IMR-90 (cell line): ENCODE results near the gene PTPRN2. TPM values are rescaled to one million over a fixed set of nuclear protein-coding genes. Genes with fewer than 3 reads are reported as not detected.

Experiments used
- ATAC-seq: fragments of 200-7000 bp; cut with Tn5 transposase; 2 replicates; pipeline ENCODE4 v1.9.1; 2020; ENCODE audit warnings: low read depth, mild to moderate bottlenecking, moderate library complexity
- BruUV-seq: library from RNA; stranded (reverse); fragments of 400-500 nt; replicated peaks from 2 replicates; lab custom pipeline; 2021; lab: Mats Ljungman, UMichigan
- CTCF ChIA-PET: fragments of 300-600 bp; formaldehyde crosslinking; extraction: SDS; loops from one replicate; lab custom pipeline; 2021; ENCODE audit warnings: antibody characterized with exemption; lab: Yijun Ruan, JAX
- POLR2A ChIA-PET: fragments of 300-600 bp; sonication (Branson Sonifier 250); formaldehyde crosslinking; loops from one replicate; lab custom pipeline; 2022; ENCODE audit warnings: antibody characterized with exemption; ENCODE audit not compliant: unreplicated experiment; lab: Charles Lee
- DNase-seq: peaks from one replicate; pipeline ENCODE4 v3.0.0; 2013
- H2AFZ ChIP-seq: replicated peaks from 2 replicates; pipeline ENCODE3; 2013; ENCODE audit warnings: low read length, mild to moderate bottlenecking; ENCODE audit not compliant: poor library complexity
- H2AK5ac ChIP-seq: 2 replicates; pipeline ENCODE4 v1.6.1; 2013; ENCODE audit warnings: low read depth, low read length, inconsistent platforms
- H2AK9ac ChIP-seq: replicated peaks from 2 replicates; pipeline ENCODE3; 2013; ENCODE audit warnings: mild to moderate bottlenecking, low read depth, low read length, moderate library complexity; ENCODE audit not compliant: poor library complexity
- H2BK120ac ChIP-seq: 2 replicates; pipeline ENCODE4 v1.6.1; 2013; ENCODE audit warnings: low read depth, low read length, inconsistent platforms
- H2BK15ac ChIP-seq: 3 replicates; pipeline ENCODE4 v1.6.1; 2013; ENCODE audit warnings: low read depth, low read length, inconsistent platforms
- H2BK20ac ChIP-seq: 2 replicates; pipeline ENCODE4 v1.6.1; 2013; ENCODE audit warnings: low read depth, mild to moderate bottlenecking, inconsistent platforms, low read length, moderate library complexity
- H2BK5ac ChIP-seq: 2 replicates; pipeline ENCODE4 v1.6.1; 2013; ENCODE audit warnings: mild to moderate bottlenecking, low read depth, low read length, inconsistent platforms; ENCODE audit not compliant: poor library complexity, severe bottlenecking
- H3K14ac ChIP-seq: replicated peaks from 2 replicates; pipeline ENCODE4 v1.6.1; 2013; ENCODE audit warnings: low read depth, low read length, inconsistent platforms
- H3K18ac ChIP-seq: 2 replicates; pipeline ENCODE4 v1.6.1; 2013; ENCODE audit warnings: low read depth, low read length, control low read depth
- H3K23ac ChIP-seq: 2 replicates; pipeline ENCODE4 v1.6.1; 2013; ENCODE audit warnings: low read depth, low read length, inconsistent platforms
- H3K27ac ChIP-seq: 2 replicates; pipeline ENCODE4 v1.5.1; 2013; ENCODE audit warnings: mild to moderate bottlenecking, control low read depth, low read length; ENCODE audit not compliant: insufficient read depth
- H3K27me3 ChIP-seq: 2 replicates; pipeline ENCODE4 v1.6.1; 2013; ENCODE audit warnings: low read length; ENCODE audit not compliant: control insufficient read depth, insufficient read depth
- H3K36me3 ChIP-seq: 2 replicates; pipeline ENCODE4 v1.6.1; 2013; ENCODE audit warnings: low read length, mixed read lengths; ENCODE audit not compliant: control insufficient read depth, insufficient read depth
- H3K4ac ChIP-seq: 2 replicates; pipeline ENCODE4 v1.6.1; 2013; ENCODE audit warnings: low read depth, low read length, inconsistent platforms
- H3K4me1 ChIP-seq: 2 replicates; pipeline ENCODE4 v1.6.1; 2013; ENCODE audit warnings: low read length, mixed read lengths; ENCODE audit not compliant: control insufficient read depth, insufficient read depth
- H3K4me2 ChIP-seq: 2 replicates; pipeline ENCODE4 v1.6.1; 2013; ENCODE audit warnings: low read depth, mild to moderate bottlenecking, control low read depth, low read length, moderate library complexity
- H3K4me3 ChIP-seq: 2 replicates; pipeline ENCODE4 v1.5.1; 2013; ENCODE audit warnings: low read depth, mild to moderate bottlenecking, control low read depth, low read length, moderate library complexity; ENCODE audit not compliant: insufficient read depth
- H3K56ac ChIP-seq: 2 replicates; pipeline ENCODE4 v1.6.1; 2013; ENCODE audit warnings: low read length, inconsistent platforms; ENCODE audit not compliant: insufficient read depth; ENCODE audit errors: extremely low read depth
- H3K79me1 ChIP-seq, 2 experiments: 2 replicates each; pipeline ENCODE4 v1.6.1; 2013; ENCODE audit warnings: low read length in 2 of 2, inconsistent platforms in 1 of 2, low read depth in 1 of 2
- H3K9ac ChIP-seq: 2 replicates; pipeline ENCODE4 v1.6.1; 2013; ENCODE audit warnings: low read depth, low read length, control low read depth
- H3K9me1 ChIP-seq: 2 replicates; pipeline ENCODE4 v1.6.1; 2013; ENCODE audit warnings: low read length, inconsistent platforms; ENCODE audit not compliant: insufficient read depth
- H3K9me3 ChIP-seq: 2 replicates; pipeline ENCODE4 v1.6.1; 2013; ENCODE audit warnings: low read length; ENCODE audit not compliant: control insufficient read depth, insufficient read depth
- H4K20me1 ChIP-seq: 2 replicates; pipeline ENCODE4 v1.6.1; 2013; ENCODE audit warnings: low read length, inconsistent platforms; ENCODE audit not compliant: insufficient read depth
- H4K5ac ChIP-seq: 2 replicates; pipeline ENCODE4 v1.6.1; 2013; ENCODE audit warnings: mild to moderate bottlenecking, low read depth, low read length, control low read depth
- H4K8ac ChIP-seq, 2 experiments: 2 replicates each; pipeline ENCODE4 v1.6.1; 2013; ENCODE audit warnings: low read depth in 2 of 2, low read length in 2 of 2, control low read depth in 1 of 2, inconsistent platforms in 1 of 2
- H4K91ac ChIP-seq: 2 replicates; pipeline ENCODE4 v1.6.1; 2013; ENCODE audit warnings: low read depth, low read length, inconsistent platforms; ENCODE audit not compliant: insufficient read depth
- ELK1 ChIP-seq: fragments of 150-350 bp; IDR thresholded peaks from 2 replicates; pipeline ENCODE4 v1.6.1; 2016; ENCODE audit warnings: low read depth, mild to moderate bottlenecking, low read length, moderate library complexity, borderline replicate concordance
- MXI1 ChIP-seq: IDR thresholded peaks from 2 replicates; pipeline ENCODE4 v1.6.1; 2012; ENCODE audit warnings: low read depth, mild to moderate bottlenecking, low read length, moderate library complexity, borderline replicate concordance
- NFE2L2 ChIP-seq: fragments of 150-350 bp; IDR thresholded peaks from 2 replicates; pipeline ENCODE4 v1.6.1; 2016; ENCODE audit warnings: low read depth, mild to moderate bottlenecking, low read length
- POLR2A ChIP-seq: IDR thresholded peaks from 2 replicates; pipeline ENCODE4 v1.6.1; 2012; ENCODE audit warnings: mild to moderate bottlenecking, low read depth, low read length
- WGBS, 2 experiments: methylation state at CpG; one replicate each; pipeline versions ENCODE4 v1.1.5 to v1.1.7; 2013; ENCODE audit warnings: missing lambda C conversion rate in 2 of 2; ENCODE audit not compliant: insufficient read length in 1 of 2; ENCODE audit errors: extremely low coverage in 2 of 2; 5-methylcytosine and 5-hydroxymethylcytosine counted together
- dilution Hi-C: fragments of 300-500 bp; cut with HindIII; formaldehyde crosslinking; loops from one replicate; pipeline ENCODE4 v1.14.3; 2018; ENCODE audit warnings: low sequenced_read_pairs; ENCODE audit not compliant: unreplicated experiment
- in situ Hi-C: fragments of 300-500 bp; cut with MboI; formaldehyde crosslinking; loops from 3 replicates; pipeline ENCODE4 v1.14.3; 2019; ENCODE audit warnings: low sequenced_read_pairs, inconsistent platforms, mixed read lengths
- intact Hi-C: fragments of 100-400 bp; cut with micrococcal nuclease; formaldehyde crosslinking; loops from 2 replicates; pipeline ENCODE4 v1.10.0; 2022
- polyA plus RNA-seq, 3 experiments: library from polyadenylated mRNA; depleted of rRNA; stranded (reverse); fragments of >200 nt; gene quantifications; 2 replicates each; pipeline ENCODE4 v1.2.3, GENCODE V29; 2012; ENCODE audit warnings: low replicate concordance in 1 of 3
- total RNA-seq: library from RNA; depleted of rRNA; stranded (reverse); fragments of >200 nt; gene quantifications from 2 replicates; pipeline ENCODE4 v1.2.3, GENCODE V29; 2012

Gene PTPRN2
- total and polyA plus RNA-seq, 2 of the 4 experiments (the other 2 are of a cell fraction) = 0.03 TPM; not detected in 1

GRCh38 chr7:158491094-158491493 is 96.5 kb downstream of the PTPRN2 start:
- H3K4me3 ChIP-seq = no peak overlapping the region
- H3K4me2 ChIP-seq = no peak overlapping the region
- no peak overlapping the region for H2AFZ ChIP-seq
- ChIA-PET CTCF (no interaction called here), POLR2A (no interaction called here)
- no peaks in the 10 kb centered on the region for H4K20me1 ChIP-seq
- H4K91ac ChIP-seq = no peak overlapping the region
- H3K4ac ChIP-seq = no peak overlapping the region
- H3K18ac ChIP-seq = no peak overlapping the region
- H3K9ac ChIP-seq = no peak overlapping the region
- H2AK5ac ChIP-seq = no peak overlapping the region
- dilution Hi-C loops = no loop called here
- no peak overlapping the region for H2BK120ac ChIP-seq
- H2BK15ac ChIP-seq = no peak overlapping the region
- H3K56ac ChIP-seq = no peak overlapping the region
- H3K27me3 ChIP-seq = no peaks in the 10 kb centered on the region
- ATAC-seq = no peak
- no peak overlapping the region for H2AK9ac ChIP-seq
- BruUV-seq = no TSS peak
- no peak overlapping the region for H3K27ac ChIP-seq
- no peak overlapping the region for H3K23ac ChIP-seq
- no peaks in the 10 kb centered on the region for H3K79me1 ChIP-seq
- in situ Hi-C loops = no loop called here
- no peaks in the 10 kb centered on the region for H3K9me1 ChIP-seq
- TF ChIP-seq MXI1 (no peak), POLR2A (no peak), ELK1 (no peak), NFE2L2 (no peak)
- no peak overlapping the region for H3K14ac ChIP-seq
- H3K36me3 ChIP-seq = no peaks in the 10 kb centered on the region
- no peak overlapping the region for H2BK20ac ChIP-seq
- intact Hi-C loops = no loop called here
- no peak overlapping the region for H2BK5ac ChIP-seq
- no peaks in the 10 kb centered on the region for H3K4me1 ChIP-seq
- H4K5ac ChIP-seq = no peak overlapping the region
- no peak for DNase-seq
- H3K9me3 ChIP-seq = peaks cover 49% of the 10 kb centered on the region
- H4K8ac ChIP-seq = no peak overlapping the region
- 48% methylated on average over 5 of the region's 11 CpGs; no CpG with 5 or more reads in 1 of the 2 experiments for WGBS, 2 experiments
